ENCODE data around the gene PRR5. TPM values are rescaled to one million over a fixed set of nuclear protein-coding genes. Genes with fewer than 3 reads are reported as not detected.

PRR5 gene
- total RNA-seq, 1 donor from 2014 or later: 12.4 TPM

DNA sequence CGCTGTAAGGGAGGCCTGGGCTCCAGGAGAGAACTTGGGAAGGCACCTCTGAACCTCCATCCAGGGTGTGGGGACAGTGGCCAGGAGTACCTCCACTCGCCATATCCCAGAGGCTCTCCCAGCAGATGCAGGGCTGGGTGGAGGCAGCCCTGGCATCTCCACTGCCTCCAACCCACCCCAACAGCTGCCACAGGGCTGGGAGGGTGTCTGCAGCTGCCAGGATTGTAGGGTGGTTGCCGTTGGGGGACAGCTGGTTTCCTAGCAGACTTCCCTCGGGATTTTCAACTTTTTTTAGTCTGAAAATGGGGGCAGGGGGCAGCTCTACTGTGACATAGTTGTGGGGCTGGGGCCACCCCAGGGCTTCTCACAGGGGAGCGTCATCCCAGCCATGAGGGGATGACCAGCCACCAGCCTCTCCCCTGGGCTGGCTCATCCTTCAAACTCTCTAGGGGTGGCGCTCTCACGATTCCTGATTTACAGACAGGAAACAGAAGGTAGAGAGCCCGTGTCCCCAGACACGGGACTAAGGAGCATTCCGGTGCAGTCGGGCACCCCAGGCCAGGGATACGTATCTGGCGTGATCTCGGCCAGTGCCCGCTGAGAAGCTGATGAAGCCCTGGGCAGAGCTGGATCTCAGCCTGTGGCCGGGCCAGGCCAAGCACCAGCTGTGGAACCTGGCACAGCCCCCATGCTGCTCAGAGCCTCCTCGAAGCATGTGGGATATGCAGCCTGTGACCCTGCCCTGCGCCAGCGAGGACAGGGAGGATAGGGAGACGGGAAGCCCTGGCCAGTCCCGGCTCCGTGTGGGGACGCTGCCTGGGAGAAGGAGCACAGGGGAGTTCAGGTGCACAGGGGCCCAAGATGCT is 9.9 kb downstream of the PRR5 start:
- DNase-seq (ENCODE audit: low read depth): no peak

DNA sequence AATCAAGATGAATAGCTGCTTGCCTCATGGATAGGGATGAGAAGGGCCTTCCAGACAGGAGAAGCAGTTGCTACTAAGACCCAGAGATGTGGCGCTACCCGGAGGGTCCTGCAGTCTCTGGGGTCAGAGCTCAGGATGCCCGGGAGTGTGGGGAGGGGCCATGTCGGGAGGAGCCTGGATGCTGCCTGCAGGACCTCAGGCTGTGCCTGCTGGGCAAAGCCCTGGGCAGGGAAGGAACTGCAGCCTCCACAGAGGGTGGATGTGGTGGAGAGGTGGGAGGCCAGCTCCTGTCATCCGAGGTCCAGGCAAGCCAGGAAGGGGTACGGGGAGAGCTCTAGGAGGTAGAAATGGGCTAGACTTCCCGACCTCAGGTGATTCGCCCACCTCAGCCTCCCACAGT is 11.0 kb downstream of the PRR5 start:
- no peak for DNase-seq (ENCODE audit: low read depth)

DNA sequence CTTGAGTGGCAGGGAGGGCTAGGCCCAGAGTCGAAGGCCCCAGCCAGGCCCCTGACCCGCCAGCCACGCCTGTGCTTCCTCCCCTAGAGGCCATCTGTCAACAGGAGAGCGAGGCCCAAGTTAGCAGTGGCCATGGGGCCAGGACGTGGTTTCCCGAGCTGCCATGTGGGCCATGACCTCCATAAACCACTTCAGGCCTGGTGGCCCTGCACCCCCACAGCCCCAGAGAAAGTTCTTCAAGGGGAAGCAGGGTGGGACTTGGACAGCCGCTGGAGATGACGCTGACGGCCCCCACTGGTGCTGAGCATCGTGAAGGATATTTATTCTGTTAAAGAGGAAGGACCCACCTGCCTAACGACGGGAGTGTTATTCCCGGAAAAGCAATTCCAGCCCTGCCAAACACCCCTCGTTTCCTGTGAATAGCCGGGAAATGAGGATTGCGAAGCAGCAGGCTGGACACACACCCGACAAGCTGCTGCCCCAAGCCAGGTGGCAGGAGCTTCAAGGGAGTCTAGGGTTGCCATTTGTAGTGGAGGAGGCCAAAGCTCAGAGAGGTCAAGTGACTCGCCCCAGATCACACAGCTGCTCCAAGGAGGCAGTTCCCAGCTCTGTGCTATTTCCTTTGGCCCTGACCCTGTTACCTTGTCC is 12.8 kb downstream of the PRR5 start:
- DNase-seq (ENCODE audit: low read depth): no peak

DNA sequence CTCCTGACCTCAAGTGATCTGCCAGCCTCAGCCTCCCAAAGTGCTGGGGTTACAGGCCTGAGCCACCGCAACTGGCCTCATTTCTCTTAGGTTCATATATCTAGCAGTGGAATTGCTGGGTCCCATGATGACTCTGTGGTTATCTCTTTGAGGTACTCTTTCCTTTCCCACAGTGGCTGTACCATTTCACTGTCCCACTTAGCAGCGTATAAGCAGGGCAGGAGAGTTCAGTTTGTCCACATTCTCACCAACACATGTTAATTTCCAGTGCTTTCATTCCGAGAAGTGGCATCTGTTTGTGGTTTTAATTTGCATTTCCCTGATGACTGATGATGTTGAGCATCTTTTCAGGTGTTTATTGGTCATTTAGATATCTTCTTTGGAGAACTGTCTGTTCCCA is 16.4 kb downstream of the PRR5 start:
- no peak for DNase-seq (ENCODE audit: low read depth)

DNA sequence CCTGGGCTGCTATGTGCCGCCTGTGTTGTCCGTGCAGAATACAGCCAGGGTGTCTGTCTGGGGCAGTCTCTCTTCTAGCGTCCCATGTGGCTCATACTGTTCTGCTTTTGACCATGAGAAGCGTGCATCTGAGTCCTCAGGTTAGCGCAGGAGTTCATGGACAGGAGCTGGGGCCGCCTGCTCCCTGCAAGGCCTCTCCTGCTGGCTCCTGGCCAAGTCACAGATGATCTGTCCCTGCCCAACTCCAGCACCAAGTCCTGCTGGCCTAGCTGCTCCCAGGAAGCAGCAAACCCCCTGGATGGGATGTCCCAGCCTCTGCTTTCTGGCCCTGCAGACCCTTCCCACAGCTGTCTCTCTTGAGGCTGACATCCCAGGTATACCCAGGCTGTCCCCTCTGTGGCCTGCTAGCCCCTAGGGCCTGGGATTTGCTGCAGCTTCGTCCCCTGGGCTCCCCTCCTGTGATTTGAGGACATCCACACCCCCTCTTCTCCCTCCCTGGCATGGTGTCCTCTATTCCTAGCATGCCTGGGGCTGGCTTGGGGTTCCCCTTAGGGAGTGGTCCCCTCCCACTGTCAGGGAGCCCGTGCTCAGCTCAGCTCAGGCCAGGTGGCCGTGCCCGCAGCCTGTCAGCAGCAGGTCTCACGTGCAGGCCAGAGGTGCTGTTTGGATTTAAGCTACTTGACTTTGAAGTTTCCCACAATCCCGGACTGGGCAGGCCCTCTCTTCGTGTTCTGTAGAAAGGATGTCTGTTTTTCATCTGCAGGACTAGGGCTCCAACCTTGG is 17.8 kb downstream of the PRR5 start:
- no peak for DNase-seq (ENCODE audit: low read depth)

DNA sequence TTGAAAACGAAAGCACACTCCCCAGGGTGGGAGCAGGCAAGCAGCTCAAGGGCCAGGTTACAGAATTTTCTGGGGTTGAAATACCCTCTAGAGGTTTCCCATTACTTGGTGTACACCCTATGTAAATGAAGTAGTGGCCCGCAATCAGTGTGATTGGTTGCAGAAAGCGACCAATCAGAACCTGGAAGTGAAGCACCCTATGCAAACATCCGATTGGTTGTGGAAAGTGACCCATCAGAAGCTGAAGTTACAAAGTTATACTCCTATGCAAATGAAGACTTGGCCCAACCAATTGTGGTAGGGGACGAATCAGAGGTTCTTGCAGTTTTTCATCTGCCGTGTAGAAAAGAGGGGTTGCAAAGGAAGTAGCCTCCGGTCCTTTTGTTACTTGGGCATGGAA is 19.2 kb downstream of the PRR5 start:
- DNase-seq (ENCODE audit: low read depth): no peak

DNA sequence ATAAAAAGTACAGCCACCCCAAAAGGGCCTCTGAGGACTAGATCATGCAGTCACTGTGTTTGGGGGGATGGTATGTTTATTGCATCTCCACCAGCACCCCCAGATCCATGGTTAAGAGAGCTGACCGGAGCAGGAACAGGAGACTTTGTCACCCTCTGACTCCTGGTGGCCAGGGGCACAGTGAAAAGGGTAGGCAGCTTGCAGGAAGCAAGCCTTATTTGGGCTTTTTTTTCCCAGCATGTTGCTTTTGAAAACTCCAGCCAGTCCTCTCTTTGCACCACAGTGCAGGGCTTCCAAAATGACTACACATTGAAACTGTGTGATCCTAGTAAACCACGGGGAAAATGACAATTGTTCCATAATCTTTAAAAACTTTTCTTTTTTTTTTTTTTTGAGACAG is 20.6 kb downstream of the PRR5 start:
- no peak for DNase-seq (ENCODE audit: low read depth)

DNA sequence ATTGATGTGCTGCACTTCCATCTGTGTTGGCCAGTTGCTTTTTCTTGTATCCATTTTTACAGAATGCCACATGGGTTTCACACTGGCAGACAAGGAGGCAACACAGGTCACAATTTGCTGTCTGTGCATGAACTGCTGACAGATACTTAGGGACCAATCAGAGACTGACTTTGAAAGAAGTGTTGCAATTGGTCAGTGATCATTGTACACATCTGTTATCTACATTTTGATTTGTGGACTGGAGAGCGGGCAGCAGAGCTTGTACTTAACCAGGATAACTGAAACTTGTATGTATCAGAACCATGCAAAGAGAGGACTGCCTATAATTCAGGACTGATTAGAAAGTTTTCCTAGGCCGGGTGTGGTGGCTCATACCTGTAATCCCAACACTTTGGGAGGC is 21.8 kb downstream of the PRR5 start:
- no peak for DNase-seq (ENCODE audit: low read depth)

DNA sequence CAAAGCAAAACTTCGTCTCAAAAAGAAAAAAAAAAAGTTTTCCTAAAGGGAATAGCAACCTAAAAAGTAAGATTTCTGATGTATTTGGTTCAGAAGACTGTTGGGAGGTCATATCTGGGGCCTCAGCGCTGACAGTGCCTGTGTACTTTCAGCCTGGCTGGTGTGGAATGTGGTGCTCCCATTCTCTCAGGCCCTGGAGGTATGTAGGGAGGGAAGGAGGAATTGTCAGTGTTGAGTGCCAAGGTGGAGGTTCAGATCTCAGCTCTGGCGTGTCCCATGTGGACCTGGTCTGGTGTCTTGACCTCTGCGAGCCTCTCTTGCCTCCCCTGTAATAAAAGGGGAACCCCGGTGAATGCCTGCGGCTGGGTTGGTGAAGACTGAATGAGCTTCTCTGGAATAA is 22.4 kb downstream of the PRR5 start:
- DNase-seq (ENCODE audit: low read depth): no peak

DNA sequence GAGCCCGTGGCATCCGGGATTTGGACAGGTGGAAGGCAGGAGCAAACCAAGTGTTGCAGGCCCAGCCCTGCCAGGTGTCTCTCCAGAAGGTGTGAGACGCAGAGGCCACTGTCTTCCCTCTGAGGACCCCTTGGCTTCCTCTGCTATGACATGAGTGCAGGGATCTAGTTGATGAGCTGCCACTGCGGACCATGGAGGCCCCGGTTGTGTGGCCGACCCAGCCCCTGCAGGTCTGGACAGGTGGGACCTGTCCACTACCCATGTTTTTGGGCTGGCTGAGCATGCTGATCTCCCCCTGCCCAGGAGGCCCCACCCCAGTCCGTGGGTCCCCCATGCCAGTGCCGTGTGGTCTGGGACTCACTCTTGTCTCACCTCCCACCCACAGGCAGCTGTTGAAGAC is 22.9 kb downstream of the PRR5 start:
- no peak for DNase-seq (ENCODE audit: low read depth)

DNA sequence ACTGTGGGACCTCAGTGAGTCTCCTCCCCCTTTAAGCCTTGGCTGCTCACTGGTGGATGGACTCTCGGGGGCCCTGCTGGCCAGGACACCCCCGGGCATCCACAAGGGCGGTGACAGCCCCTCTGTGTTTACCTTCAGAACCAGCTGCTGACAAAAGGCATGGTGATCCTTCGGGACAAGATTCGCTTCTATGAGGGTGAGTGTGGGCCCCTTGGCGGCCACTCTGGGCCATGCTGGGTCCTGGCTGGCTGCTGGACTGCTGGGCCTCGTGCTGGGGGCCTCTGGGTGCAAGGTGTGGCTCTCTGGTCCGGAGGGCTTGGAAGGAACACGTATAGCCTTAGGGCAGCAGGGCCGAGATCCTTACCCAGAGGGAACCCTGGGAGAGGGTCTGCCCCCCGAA is 24.4 kb downstream of the PRR5 start:
- no peak for DNase-seq (ENCODE audit: low read depth)

DNA sequence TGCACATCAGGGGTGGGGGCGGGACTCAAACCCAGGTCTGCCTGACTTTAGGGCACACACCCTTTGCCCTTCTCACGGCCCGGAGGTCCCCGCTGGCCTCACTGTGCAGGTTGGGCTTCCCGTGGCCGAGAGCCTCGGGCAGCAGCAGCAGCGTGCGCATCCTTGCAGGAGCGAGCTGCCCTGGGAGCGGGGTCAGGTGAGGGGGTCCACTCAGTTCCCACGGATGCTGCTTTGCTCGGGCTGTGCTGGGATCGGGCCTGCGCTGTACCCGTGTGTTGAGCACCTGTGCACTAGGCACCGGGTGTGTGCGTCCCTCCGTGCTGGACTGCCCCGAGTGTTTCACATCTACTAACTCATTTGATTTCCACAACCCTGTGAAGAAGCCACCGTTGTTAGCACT is 25.1 kb downstream of the PRR5 start:
- DNase-seq (ENCODE audit: low read depth): no peak

DNA sequence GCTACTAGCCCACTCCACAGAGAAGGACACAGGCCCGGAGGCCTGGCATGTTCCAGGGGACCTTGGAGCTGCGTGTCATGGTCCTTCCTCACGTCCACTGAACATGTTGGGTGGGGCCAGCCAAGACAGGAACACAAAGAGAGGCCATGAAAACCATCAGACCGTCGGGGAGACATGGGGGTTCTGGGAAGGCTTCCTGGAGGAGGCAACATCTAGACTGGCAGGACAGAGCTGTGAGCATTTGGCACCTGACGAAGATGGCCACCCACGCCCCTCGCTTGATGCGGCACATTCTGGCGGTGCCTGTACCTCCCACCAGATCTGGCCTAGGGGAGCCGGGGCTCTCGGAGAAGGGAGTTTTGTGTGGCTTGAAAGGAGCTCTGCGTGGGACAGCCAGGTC is 25.7 kb downstream of the PRR5 start:
- DNase-seq (ENCODE audit: low read depth): no peak

DNA sequence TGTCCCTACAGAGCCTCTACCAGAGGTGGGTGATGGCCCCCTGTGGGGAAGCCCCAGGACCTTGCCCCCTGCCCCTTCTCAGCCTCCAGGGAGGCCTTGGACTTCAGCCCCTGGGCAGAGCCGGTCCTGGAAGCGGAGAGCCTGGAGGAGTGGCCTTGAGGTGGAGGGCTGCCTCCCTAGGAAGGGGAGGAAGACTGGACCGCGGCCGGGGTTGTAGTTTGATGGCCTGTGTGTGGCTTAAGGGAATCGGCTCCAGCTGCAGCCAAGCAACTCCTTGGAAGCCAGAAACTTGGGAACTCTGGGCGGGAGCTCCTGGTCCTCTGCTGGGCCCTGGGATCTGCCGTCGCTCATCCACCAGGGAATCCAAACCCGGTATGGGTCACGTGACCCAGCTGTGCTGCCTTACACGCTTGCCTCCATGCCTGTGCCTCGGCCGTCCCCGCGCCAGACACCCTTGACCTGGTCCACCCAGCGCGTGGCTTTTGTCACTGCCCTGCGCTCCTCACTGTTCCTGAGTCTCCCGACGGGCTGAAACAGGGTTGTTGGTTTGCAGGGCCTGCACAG is 26.8 kb downstream of the PRR5 start:
- no peak for DNase-seq (ENCODE audit: low read depth)

DNA sequence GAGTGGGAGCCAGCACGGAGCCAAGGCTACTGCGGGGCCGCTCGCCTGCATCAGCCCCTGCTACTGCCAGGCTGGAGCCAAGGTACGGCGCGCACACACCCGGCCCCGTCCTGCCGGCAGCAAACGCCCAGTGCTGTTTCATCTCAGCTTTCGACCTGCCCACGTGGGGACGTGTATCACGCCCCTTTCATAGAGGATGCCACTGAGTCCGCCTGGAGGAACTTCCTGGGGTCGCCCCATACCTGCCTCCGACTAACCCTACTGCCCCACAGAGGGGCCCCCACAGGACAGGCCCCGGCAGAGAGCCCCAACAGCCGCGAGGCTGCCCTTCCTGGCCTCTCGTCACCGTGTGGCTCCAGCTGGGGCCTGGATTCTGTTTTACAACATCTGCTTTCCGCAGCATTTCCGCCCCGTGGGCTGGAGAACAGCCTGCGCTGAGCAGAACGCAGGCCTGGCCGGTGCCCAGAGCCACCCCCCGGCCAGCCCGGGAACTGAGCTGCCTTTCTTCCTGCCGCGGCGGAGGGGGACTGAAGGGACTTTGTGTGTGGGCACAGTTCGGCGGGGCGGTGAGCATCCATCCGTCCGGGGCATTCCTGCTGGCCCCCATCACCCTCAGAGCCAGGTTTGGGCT is 27.5 kb downstream of the PRR5 start:
- no peak for DNase-seq (ENCODE audit: low read depth)

DNA sequence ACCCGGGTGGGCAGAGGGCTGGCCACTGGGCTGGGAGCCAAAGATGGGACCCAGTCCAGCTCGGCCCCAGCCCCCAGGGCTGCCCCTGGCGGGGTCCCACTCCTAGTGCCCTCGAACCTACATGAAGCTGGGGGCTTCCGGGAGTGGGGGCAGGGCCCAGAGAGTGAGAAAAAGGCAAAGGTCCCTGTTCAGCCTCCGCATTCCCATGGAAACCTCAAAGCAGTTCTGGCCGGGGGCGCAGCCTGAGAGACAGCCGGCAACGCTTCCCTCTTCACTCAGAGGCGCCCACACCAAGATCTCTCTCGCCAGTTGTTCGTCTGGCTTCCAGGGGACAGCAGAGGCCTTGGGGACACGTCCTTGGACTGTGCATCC is 28.0 kb downstream of the PRR5 start:
- no peak for DNase-seq (ENCODE audit: low read depth)

DNA sequence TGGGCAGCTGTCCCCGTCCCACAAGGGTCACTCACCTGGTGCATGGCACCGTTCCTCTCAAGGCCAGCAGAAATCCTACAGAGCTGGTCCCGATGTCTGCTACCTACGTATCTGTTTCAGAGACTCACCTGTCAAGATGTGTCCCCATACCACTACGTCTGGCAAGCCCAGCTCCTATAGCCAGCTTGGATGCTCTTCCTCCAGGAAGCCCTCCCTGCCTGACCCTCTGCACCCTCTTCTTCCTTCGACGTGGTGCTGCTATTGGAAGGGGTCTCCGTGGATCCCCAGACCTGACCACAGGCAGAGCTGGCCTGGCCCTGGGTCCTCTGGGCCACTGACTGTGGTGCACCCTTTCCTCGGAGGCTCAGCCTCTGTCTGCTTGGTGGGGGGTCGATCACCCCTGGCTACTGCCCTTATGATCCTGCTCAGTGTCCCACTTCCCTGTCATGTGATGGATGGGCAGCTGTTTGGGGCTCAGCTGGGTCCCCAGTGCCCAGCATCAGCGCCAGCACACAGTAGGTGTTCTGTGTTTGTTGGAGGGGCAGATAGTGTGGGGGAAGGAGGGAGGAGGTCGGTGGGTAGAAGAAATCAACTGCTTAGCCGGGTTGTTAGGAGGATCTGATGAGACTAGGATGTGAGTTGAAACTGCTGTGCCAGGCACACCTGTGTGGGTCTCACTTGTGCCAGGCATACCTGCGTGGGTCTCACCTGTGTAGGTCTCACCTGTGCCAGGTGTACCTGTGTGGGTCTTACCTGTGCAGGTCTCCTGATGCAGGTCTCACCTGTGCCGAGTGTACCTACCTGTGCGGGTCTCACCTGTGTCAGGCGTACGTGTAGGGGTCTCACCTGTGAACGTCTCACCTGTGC is 28.7 kb downstream of the PRR5 start:
- DNase-seq (ENCODE audit: low read depth): no peak

DNA sequence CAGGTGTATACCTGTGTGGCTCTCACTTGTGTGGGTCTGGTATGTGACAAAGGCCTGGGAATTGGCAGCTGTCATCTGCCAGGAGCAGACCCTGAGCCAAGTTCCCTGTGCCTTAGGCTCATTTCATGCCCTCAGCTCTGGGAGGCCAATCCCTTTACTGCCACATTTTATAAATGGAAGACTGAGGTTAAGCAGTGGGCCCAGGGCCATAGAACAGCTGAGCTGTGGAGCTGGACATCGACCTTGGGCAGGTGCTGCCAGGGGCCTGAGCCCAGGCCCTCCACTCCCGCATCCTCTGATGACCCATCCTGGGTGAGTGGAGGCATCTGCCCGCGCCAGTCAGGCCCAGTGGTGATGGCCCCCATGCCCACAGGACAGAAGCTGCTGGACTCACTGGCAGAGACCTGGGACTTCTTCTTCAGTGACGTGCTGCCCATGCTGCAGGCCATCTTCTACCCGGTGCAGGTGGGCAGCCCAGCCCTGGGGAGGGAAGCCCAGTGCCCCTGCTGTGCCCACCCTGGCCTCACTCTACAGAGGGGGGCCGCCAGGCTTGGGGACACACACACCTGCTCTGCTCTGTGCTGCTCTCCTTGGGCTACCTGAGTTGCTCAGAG is 29.5 kb downstream of the PRR5 start:
- no peak for DNase-seq (ENCODE audit: low read depth)

DNA sequence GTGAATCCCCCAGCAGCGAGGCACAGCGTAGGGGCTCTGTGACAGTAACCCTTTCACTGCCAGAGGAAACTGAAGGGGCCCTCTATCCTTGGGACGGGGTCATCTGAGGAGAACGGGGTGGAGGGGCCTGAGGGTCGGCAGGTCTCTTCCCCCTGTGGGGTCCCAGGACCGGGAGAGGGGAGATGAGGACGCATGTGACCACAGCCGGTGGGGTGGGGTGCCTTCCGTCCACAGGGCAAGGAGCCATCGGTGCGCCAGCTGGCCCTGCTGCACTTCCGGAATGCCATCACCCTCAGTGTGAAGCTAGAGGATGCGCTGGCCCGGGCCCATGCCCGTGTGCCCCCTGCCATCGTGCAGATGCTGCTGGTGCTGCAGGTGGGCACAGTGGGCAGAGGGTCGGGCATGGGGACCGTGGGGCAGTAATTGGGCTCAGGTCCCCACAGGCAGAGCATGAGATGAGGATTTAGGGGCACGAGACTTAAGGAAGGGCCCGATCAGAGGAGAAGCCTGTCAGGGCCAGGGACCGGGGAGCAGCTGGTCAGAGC is 30.1 kb downstream of the PRR5 start:
- no peak for DNase-seq (ENCODE audit: low read depth)

DNA sequence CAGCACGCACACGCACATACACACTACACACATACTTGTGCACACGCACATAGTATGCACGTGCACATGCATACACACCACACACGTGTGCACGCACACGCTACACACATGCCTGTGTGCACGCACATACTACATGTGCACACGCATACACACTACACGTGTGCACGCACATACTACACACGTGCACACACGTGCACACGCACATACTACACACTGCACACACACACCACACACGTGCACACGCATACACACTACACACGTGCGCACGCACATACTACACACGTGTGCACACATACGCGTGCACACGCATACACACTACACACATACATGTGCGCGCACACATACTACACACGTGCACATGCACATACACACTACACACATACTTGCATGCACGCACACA is 30.7 kb downstream of the PRR5 start:
- no peak for DNase-seq (ENCODE audit: low read depth)
